HEK293 (cell line): ENCODE results near the gene KCNJ1.

Experiments used
- BCL11A ChIP-seq: fragments of 450-650 bp; formaldehyde crosslinking; IDR thresholded peaks from 2 replicates; pipeline ENCODE4 v1.5.1; 2016; ENCODE audit warnings: low read depth, missing biosample characterization, missing genetic modification characterization
- EGR2 ChIP-seq: fragments of 450-650 bp; formaldehyde crosslinking; IDR thresholded peaks from 2 replicates; pipeline ENCODE4 v1.5.1; 2016; ENCODE audit warnings: low read depth, missing biosample characterization, missing genetic modification characterization
- KLF9 ChIP-seq: fragments of 450-650 bp; formaldehyde crosslinking; IDR thresholded peaks from 2 replicates; pipeline ENCODE4 v1.5.1; 2016; ENCODE audit warnings: missing biosample characterization, missing genetic modification characterization, low read depth
- SP3 ChIP-seq: fragments of 450-650 bp; formaldehyde crosslinking; IDR thresholded peaks from 2 replicates; pipeline ENCODE4 v1.5.1; 2016; ENCODE audit warnings: missing biosample characterization, missing genetic modification characterization
- SP7 ChIP-seq: fragments of 450-650 bp; formaldehyde crosslinking; IDR thresholded peaks from 2 replicates; pipeline ENCODE4 v1.5.1; 2016; ENCODE audit warnings: missing biosample characterization, missing genetic modification characterization
- WT1 ChIP-seq: fragments of 450-650 bp; formaldehyde crosslinking; IDR thresholded peaks from 2 replicates; pipeline ENCODE4 v1.5.1; 2016; ENCODE audit warnings: missing biosample characterization, missing genetic modification characterization
- YY1 ChIP-seq: fragments of 450-650 bp; formaldehyde crosslinking; IDR thresholded peaks from 2 replicates; pipeline ENCODE4 v1.5.1; 2018; ENCODE audit warnings: missing biosample characterization, missing genetic modification characterization
- ZBTB20 ChIP-seq: fragments of 450-650 bp; formaldehyde crosslinking; IDR thresholded peaks from 2 replicates; pipeline ENCODE4 v1.5.1; 2016; ENCODE audit warnings: missing biosample characterization, missing genetic modification characterization
- ZBTB21 ChIP-seq: fragments of 450-650 bp; formaldehyde crosslinking; IDR thresholded peaks from 2 replicates; pipeline ENCODE4 v1.5.1; 2017; ENCODE audit warnings: missing biosample characterization, missing genetic modification characterization
- ZBTB7A ChIP-seq: fragments of 450-650 bp; formaldehyde crosslinking; IDR thresholded peaks from 2 replicates; pipeline ENCODE4 v1.5.1; 2016; ENCODE audit warnings: low read depth, missing biosample characterization, missing genetic modification characterization
- ZNF112 ChIP-seq: fragments of 450-650 bp; formaldehyde crosslinking; IDR thresholded peaks from 2 replicates; pipeline ENCODE4 v1.5.0; 2017; ENCODE audit warnings: missing biosample characterization, missing genetic modification characterization
- ZNF138 ChIP-seq: fragments of 450-650 bp; formaldehyde crosslinking; IDR thresholded peaks from 2 replicates; pipeline ENCODE4 v1.5.1; 2016; ENCODE audit warnings: missing biosample characterization, missing genetic modification characterization, borderline replicate concordance
- ZNF211 ChIP-seq: fragments of 450-650 bp; formaldehyde crosslinking; IDR thresholded peaks from 2 replicates; pipeline ENCODE4 v1.5.1; 2016; ENCODE audit warnings: low read depth, missing biosample characterization, missing genetic modification characterization
- ZNF214 ChIP-seq: fragments of 450-650 bp; formaldehyde crosslinking; IDR thresholded peaks from 2 replicates; pipeline ENCODE4 v1.5.1; 2017; ENCODE audit warnings: missing biosample characterization, mild to moderate bottlenecking, missing genetic modification characterization, borderline replicate concordance
- ZNF23 ChIP-seq: fragments of 450-650 bp; formaldehyde crosslinking; IDR thresholded peaks from 2 replicates; pipeline ENCODE4 v1.5.1; 2016; ENCODE audit warnings: missing biosample characterization, missing genetic modification characterization, borderline replicate concordance
- ZNF274 ChIP-seq, 2 experiments: fragments of 200-500 bp in 1 of 2; fragments of 450-650 bp in 1 of 2; sonication (Bioruptor generic) in 1 of 2; formaldehyde crosslinking in 1 of 2; IDR thresholded peaks; 2 replicates each; pipeline versions ENCODE4 v1.5.1 to v1.6.1; 2014 to 2016; ENCODE audit warnings: borderline replicate concordance in 1 of 2, inconsistent platforms in 1 of 2, low read length in 1 of 2, missing biosample characterization in 1 of 2, missing genetic modification characterization in 1 of 2
- ZNF354C ChIP-seq: fragments of 450-650 bp; formaldehyde crosslinking; IDR thresholded peaks from 2 replicates; pipeline ENCODE4 v1.5.1; 2016; ENCODE audit warnings: missing biosample characterization, missing genetic modification characterization, low read depth, borderline replicate concordance
- ZNF366 ChIP-seq: fragments of 450-650 bp; formaldehyde crosslinking; conservative IDR thresholded peaks from 2 replicates; pipeline ENCODE4 v1.5.1; 2016; ENCODE audit warnings: missing biosample characterization, missing genetic modification characterization
- ZNF433 ChIP-seq: fragments of 450-650 bp; formaldehyde crosslinking; IDR thresholded peaks from 2 replicates; pipeline ENCODE4 v1.5.1; 2016; ENCODE audit warnings: missing biosample characterization, missing genetic modification characterization, low read depth
- ZNF510 ChIP-seq: fragments of 450-650 bp; formaldehyde crosslinking; IDR thresholded peaks from 2 replicates; pipeline ENCODE4 v1.5.1; 2018; ENCODE audit warnings: mild to moderate bottlenecking, missing genetic modification characterization, missing biosample characterization; ENCODE audit not compliant: insufficient replicate concordance
- ZNF544 ChIP-seq: fragments of 450-650 bp; formaldehyde crosslinking; IDR thresholded peaks from 2 replicates; pipeline ENCODE4 v1.5.0; 2017; ENCODE audit warnings: missing biosample characterization, missing genetic modification characterization
- ZNF558 ChIP-seq: fragments of 450-650 bp; formaldehyde crosslinking; IDR thresholded peaks from 2 replicates; pipeline ENCODE4 v1.5.1; 2016; ENCODE audit warnings: missing biosample characterization, missing genetic modification characterization
- ZNF571 ChIP-seq: fragments of 450-650 bp; formaldehyde crosslinking; IDR thresholded peaks from 2 replicates; pipeline ENCODE4 v1.5.0; 2017; ENCODE audit warnings: missing biosample characterization, missing genetic modification characterization
- ZNF585B ChIP-seq: fragments of 450-650 bp; formaldehyde crosslinking; IDR thresholded peaks from 2 replicates; pipeline ENCODE4 v1.5.1; 2016; ENCODE audit warnings: missing biosample characterization, missing genetic modification characterization
- ZNF664 ChIP-seq: fragments of 450-650 bp; formaldehyde crosslinking; IDR thresholded peaks from 2 replicates; pipeline ENCODE4 v1.5.1; 2016; ENCODE audit warnings: missing biosample characterization, missing genetic modification characterization
- ZNF701 ChIP-seq: fragments of 450-650 bp; formaldehyde crosslinking; IDR thresholded peaks from 2 replicates; pipeline ENCODE4 v1.5.1; 2016; ENCODE audit warnings: missing biosample characterization, missing genetic modification characterization
- TF ChIP-seq, protein P1 (sequence below): fragments of 450-650 bp; formaldehyde crosslinking; IDR thresholded peaks from 2 replicates; pipeline ENCODE4 v1.5.1; 2016; ENCODE audit warnings: missing biosample characterization, missing genetic modification characterization
- TF ChIP-seq, protein P2 (sequence below): fragments of 450-650 bp; formaldehyde crosslinking; IDR thresholded peaks from 2 replicates; pipeline ENCODE4 v1.5.1; 2016; ENCODE audit warnings: missing biosample characterization, missing genetic modification characterization
- TF ChIP-seq, protein P3 (sequence below): fragments of 450-650 bp; formaldehyde crosslinking; IDR thresholded peaks from 2 replicates; pipeline ENCODE4 v1.5.1; 2016; ENCODE audit warnings: missing biosample characterization, missing genetic modification characterization
- TF ChIP-seq, protein P4 (sequence below): fragments of 450-650 bp; formaldehyde crosslinking; IDR thresholded peaks from 2 replicates; pipeline ENCODE4 v1.5.1; 2016; ENCODE audit warnings: missing biosample characterization, missing genetic modification characterization
- TF ChIP-seq, protein P5 (sequence below): fragments of 450-650 bp; formaldehyde crosslinking; IDR thresholded peaks from 2 replicates; pipeline ENCODE4 v1.5.1; 2016; ENCODE audit warnings: missing biosample characterization, missing genetic modification characterization
- TF ChIP-seq, protein P6 (sequence below): fragments of 450-650 bp; formaldehyde crosslinking; IDR thresholded peaks from 2 replicates; pipeline ENCODE4 v1.5.1; 2016; ENCODE audit warnings: missing biosample characterization, missing genetic modification characterization

KCNJ1 gene

DNA sequence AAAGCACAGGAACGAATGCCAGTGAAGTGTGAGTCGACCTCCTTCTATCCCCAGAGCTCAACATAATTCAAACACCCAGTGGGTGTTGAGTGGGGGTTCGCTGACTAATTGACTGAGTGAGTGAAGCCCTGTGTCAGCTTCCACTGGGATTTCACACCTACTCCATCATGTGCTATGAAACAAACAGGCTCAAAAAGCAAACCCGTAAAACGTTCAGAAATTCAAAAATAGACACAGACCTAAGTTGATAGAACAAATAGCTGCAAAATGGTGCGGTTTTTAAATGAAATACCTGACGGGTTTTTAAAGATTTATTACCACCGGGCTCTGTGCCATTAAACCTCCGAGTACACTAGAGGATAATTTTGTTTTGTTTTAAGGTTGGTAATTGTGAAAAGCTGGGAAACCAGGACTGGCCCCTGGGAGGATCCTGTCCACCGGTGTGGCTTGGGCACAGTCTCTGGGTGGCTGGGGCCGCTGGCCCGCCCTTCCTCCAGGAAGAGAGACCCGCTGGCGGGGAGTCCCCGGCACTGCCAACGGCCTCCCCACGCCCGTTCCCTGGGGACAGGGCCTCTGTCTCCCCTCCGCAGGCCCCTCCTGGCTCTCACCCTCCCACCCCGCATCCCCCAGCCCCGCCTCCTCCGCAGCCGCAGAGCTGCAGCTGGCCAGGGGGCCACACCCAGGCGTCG is 37.7 kb upstream of the KCNJ1 start (continued):
- no peak for TF ChIP-seq ZNF23
- TF ChIP-seq ZNF366 (tag by site-specific recombination) = no peak
- TF ChIP-seq SP7 (tag by site-specific recombination) = no peak
- TF ChIP-seq, protein P1, sequence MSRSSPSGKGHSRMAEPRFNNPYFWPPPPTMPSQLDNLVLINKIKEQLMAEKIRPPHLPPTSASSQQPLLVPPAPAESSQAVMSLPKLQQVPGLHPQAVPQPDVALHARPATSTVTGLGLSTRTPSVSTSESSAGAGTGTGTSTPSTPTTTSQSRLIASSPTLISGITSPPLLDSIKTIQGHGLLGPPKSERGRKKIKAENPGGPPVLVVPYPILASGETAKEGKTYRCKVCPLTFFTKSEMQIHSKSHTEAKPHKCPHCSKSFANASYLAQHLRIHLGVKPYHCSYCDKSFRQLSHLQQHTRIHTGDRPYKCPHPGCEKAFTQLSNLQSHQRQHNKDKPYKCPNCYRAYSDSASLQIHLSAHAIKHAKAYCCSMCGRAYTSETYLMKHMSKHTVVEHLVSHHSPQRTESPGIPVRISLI = no peak
- TF ChIP-seq ZNF214 (tag by site-specific recombination) = no peak
- TF ChIP-seq ZBTB20 (tag by site-specific recombination) = 0 out of 2 replicates have a peak, but pooled peaks have one; percentile 10
- TF ChIP-seq ZNF701 = no peak
- TF ChIP-seq ZBTB21 (tag by site-specific recombination) = no peak
- TF ChIP-seq ZNF558 (tag by site-specific recombination) = no peak
- TF ChIP-seq ZNF274 (IDR thresholded peaks at IDR 0.05; ENCODE audit: low read length) = no peak
- no peak for TF ChIP-seq ZNF274 (tag by site-specific recombination; IDR thresholded peaks at IDR 0.05; ENCODE audit: borderline replicate concordance)
- TF ChIP-seq ZNF664 (tag by site-specific recombination) = no peak
- TF ChIP-seq, protein P2, sequence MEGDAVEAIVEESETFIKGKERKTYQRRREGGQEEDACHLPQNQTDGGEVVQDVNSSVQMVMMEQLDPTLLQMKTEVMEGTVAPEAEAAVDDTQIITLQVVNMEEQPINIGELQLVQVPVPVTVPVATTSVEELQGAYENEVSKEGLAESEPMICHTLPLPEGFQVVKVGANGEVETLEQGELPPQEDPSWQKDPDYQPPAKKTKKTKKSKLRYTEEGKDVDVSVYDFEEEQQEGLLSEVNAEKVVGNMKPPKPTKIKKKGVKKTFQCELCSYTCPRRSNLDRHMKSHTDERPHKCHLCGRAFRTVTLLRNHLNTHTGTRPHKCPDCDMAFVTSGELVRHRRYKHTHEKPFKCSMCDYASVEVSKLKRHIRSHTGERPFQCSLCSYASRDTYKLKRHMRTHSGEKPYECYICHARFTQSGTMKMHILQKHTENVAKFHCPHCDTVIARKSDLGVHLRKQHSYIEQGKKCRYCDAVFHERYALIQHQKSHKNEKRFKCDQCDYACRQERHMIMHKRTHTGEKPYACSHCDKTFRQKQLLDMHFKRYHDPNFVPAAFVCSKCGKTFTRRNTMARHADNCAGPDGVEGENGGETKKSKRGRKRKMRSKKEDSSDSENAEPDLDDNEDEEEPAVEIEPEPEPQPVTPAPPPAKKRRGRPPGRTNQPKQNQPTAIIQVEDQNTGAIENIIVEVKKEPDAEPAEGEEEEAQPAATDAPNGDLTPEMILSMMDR (tag by site-specific recombination) = no peak
- TF ChIP-seq, protein P3, sequence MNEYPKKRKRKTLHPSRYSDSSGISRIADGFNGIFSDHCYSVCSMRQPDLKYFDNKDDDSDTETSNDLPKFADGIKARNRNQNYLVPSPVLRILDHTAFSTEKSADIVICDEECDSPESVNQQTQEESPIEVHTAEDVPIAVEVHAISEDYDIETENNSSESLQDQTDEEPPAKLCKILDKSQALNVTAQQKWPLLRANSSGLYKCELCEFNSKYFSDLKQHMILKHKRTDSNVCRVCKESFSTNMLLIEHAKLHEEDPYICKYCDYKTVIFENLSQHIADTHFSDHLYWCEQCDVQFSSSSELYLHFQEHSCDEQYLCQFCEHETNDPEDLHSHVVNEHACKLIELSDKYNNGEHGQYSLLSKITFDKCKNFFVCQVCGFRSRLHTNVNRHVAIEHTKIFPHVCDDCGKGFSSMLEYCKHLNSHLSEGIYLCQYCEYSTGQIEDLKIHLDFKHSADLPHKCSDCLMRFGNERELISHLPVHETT (tag by site-specific recombination) = no peak
- TF ChIP-seq ZNF571 = no peak
- TF ChIP-seq ZNF433 (tag by site-specific recombination) = no peak
- TF ChIP-seq WT1 (tag by site-specific recombination) = no peak
- TF ChIP-seq ZNF544 (tag by site-specific recombination) = no peak
- TF ChIP-seq, protein P4, sequence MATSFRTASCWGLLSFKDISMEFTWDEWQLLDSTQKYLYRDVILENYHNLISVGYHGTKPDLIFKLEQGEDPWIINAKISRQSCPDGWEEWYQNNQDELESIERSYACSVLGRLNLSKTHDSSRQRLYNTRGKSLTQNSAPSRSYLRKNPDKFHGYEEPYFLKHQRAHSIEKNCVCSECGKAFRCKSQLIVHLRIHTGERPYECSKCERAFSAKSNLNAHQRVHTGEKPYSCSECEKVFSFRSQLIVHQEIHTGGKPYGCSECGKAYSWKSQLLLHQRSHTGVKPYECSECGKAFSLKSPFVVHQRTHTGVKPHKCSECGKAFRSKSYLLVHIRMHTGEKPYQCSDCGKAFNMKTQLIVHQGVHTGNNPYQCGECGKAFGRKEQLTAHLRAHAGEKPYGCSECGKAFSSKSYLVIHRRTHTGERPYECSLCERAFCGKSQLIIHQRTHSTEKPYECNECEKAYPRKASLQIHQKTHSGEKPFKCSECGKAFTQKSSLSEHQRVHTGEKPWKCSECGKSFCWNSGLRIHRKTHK (tag by site-specific recombination) = no peak
- TF ChIP-seq ZNF138 (tag by site-specific recombination) = no peak
- no peak for TF ChIP-seq ZNF585B
- TF ChIP-seq YY1 = no peak
- TF ChIP-seq, protein P5, sequence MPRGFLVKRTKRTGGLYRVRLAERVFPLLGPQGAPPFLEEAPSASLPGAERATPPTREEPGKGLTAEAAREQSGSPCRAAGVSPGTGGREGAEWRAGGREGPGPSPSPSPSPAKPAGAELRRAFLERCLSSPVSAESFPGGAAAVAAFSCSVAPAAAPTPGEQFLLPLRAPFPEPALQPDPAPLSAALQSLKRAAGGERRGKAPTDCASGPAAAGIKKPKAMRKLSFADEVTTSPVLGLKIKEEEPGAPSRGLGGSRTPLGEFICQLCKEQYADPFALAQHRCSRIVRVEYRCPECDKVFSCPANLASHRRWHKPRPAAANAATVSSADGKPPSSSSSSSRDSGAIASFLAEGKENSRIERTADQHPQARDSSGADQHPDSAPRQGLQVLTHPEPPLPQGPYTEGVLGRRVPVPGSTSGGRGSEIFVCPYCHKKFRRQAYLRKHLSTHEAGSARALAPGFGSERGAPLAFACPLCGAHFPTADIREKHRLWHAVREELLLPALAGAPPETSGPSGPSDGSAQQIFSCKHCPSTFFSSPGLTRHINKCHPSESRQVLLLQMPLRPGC = no peak
- no peak for TF ChIP-seq ZNF211
- no peak for TF ChIP-seq KLF9
- no peak for TF ChIP-seq ZNF354C
- TF ChIP-seq, protein P6, sequence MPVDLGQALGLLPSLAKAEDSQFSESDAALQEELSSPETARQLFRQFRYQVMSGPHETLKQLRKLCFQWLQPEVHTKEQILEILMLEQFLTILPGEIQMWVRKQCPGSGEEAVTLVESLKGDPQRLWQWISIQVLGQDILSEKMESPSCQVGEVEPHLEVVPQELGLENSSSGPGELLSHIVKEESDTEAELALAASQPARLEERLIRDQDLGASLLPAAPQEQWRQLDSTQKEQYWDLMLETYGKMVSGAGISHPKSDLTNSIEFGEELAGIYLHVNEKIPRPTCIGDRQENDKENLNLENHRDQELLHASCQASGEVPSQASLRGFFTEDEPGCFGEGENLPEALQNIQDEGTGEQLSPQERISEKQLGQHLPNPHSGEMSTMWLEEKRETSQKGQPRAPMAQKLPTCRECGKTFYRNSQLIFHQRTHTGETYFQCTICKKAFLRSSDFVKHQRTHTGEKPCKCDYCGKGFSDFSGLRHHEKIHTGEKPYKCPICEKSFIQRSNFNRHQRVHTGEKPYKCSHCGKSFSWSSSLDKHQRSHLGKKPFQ (tag by site-specific recombination) = peak; percentile 18; the same call in 1 of the 2 replicates
- TF ChIP-seq EGR2 (tag by site-specific recombination) = peak; percentile 84
- no peak for TF ChIP-seq ZNF112 (tag by site-specific recombination)
- TF ChIP-seq SP3 (tag by site-specific recombination) = no peak
- TF ChIP-seq ZBTB7A (tag by site-specific recombination) = no peak
- no peak for TF ChIP-seq BCL11A (tag by site-specific recombination)
- no peak for TF ChIP-seq ZNF510 (tag by site-specific recombination)
